Chondrocyte (in vitro differentiated cells): Measurements from ENCODE around the gene RSPO4. TPM values are rescaled to one million over a fixed set of nuclear protein-coding genes. Genes with fewer than 3 reads are reported as not detected.

Experiments
- DNase-seq: peaks from one replicate; pipeline ENCODE4 v3.0.0; 2021; ENCODE audit warnings: mixed read lengths, low spot score
- H3K27ac Mint-ChIP-seq: one replicate; pipeline ENCODE4 v1.8.0; 2021; ENCODE audit warnings: mild to moderate bottlenecking, moderate library complexity, mixed read lengths; ENCODE audit not compliant: unreplicated experiment
- H3K27me3 Mint-ChIP-seq: 2 replicates; pipeline ENCODE4 v1.8.0; 2021; ENCODE audit warnings: low read depth, mixed read lengths
- H3K36me3 Mint-ChIP-seq: 2 replicates; pipeline ENCODE4 v1.8.0; 2021; ENCODE audit warnings: low read depth, mixed read lengths
- H3K4me1 Mint-ChIP-seq: 2 replicates; pipeline ENCODE4 v1.8.0; 2021; ENCODE audit warnings: low read depth, mild to moderate bottlenecking, mixed read lengths
- H3K4me3 Mint-ChIP-seq: one replicate; pipeline ENCODE4 v1.8.0; 2021; ENCODE audit warnings: mild to moderate bottlenecking, moderate library complexity, mixed read lengths; ENCODE audit not compliant: unreplicated experiment
- H3K9me3 Mint-ChIP-seq: 2 replicates; pipeline ENCODE4 v1.8.0; 2021; ENCODE audit warnings: low read depth, mixed read lengths
- CTCF ChIP-seq: fragments of 200-600 bp; sonication (generic); IDR thresholded peaks from 2 replicates; pipeline ENCODE4 v1.5.0; 2021; ENCODE audit warnings: antibody characterized with exemption, mild to moderate bottlenecking, moderate library complexity
- total RNA-seq: library from RNA; stranded (reverse); gene quantifications from 3 replicates; pipeline ENCODE4 v1.2.1, GENCODE V29; 2021

The RSPO4 gene
- total RNA-seq, 1 donor from 2014 or later = not detected

GRCh38 chr20:976033-976432 is 26.1 kb downstream of the RSPO4 start:
- Mint-ChIP-seq H3K27ac (no peak overlapping the region), H3K36me3 (no peaks in the 10 kb centered on the region), H3K27me3 (peaks cover 19% of the 10 kb centered on the region), H3K4me3 (no peak overlapping the region), H3K9me3 (no peaks in the 10 kb centered on the region), H3K4me1 (no peaks in the 10 kb centered on the region)
- TF ChIP-seq CTCF = no peak
- no peak for DNase-seq

- no peak overlapping the region for H3K27ac Mint-ChIP-seq
- peak; percentile 58 for TF ChIP-seq CTCF
Measured at GRCh38 chr20:973785-974194, 28.3 kb downstream of the RSPO4 start.

GRCh38 chr20:972256-972655 is 29.9 kb downstream of the RSPO4 start:
- H3K36me3 Mint-ChIP-seq = no peaks in the 10 kb centered on the region
- TF ChIP-seq CTCF = no peak
- H3K9me3 Mint-ChIP-seq = no peaks in the 10 kb centered on the region
- no peak overlapping the region for H3K27ac Mint-ChIP-seq
- DNase-seq = no peak
- no peaks in the 10 kb centered on the region for H3K4me1 Mint-ChIP-seq
- H3K4me3 Mint-ChIP-seq = no peak overlapping the region
- peaks cover 20% of the 10 kb centered on the region for H3K27me3 Mint-ChIP-seq

More at GRCh38 chr20:973785-974194, 28.3 kb downstream of the RSPO4 start:
- Mint-ChIP-seq H3K36me3 (no peaks in the 10 kb centered on the region), H3K9me3 (no peaks in the 10 kb centered on the region), H3K27me3 (peaks cover 18% of the 10 kb centered on the region), H3K4me1 (no peaks in the 10 kb centered on the region), H3K4me3 (no peak overlapping the region)
- no peak for DNase-seq

GRCh38 chr20:971346-971745 is 30.8 kb downstream of the RSPO4 start:
- no peak for DNase-seq
- Mint-ChIP-seq H3K27me3 (peaks cover 20% of the 10 kb centered on the region), H3K4me3 (no peak overlapping the region), H3K27ac (no peak overlapping the region), H3K4me1 (no peaks in the 10 kb centered on the region), H3K9me3 (no peaks in the 10 kb centered on the region), H3K36me3 (no peaks in the 10 kb centered on the region)
- no peak for TF ChIP-seq CTCF

- H3K27me3 Mint-ChIP-seq = peaks cover 24% of the 10 kb centered on the region
- H3K9me3 Mint-ChIP-seq = no peaks in the 10 kb centered on the region
- H3K27ac Mint-ChIP-seq = no peak overlapping the region
- DNase-seq = no peak
- H3K4me3 Mint-ChIP-seq = no peak overlapping the region
- TF ChIP-seq CTCF = no peak
- H3K4me1 Mint-ChIP-seq = no peaks in the 10 kb centered on the region
- H3K36me3 Mint-ChIP-seq = no peaks in the 10 kb centered on the region
Measured at GRCh38 chr20:969868-970267, 32.2 kb downstream of the RSPO4 start.
